Measurements from ENCODE around the gene LRRC4B.

Gene LRRC4B

GRCh38 chr19:50569938-50570540 lies 1.8 kb upstream of the LRRC4B start:
- no peak for DNase-seq

DNA sequence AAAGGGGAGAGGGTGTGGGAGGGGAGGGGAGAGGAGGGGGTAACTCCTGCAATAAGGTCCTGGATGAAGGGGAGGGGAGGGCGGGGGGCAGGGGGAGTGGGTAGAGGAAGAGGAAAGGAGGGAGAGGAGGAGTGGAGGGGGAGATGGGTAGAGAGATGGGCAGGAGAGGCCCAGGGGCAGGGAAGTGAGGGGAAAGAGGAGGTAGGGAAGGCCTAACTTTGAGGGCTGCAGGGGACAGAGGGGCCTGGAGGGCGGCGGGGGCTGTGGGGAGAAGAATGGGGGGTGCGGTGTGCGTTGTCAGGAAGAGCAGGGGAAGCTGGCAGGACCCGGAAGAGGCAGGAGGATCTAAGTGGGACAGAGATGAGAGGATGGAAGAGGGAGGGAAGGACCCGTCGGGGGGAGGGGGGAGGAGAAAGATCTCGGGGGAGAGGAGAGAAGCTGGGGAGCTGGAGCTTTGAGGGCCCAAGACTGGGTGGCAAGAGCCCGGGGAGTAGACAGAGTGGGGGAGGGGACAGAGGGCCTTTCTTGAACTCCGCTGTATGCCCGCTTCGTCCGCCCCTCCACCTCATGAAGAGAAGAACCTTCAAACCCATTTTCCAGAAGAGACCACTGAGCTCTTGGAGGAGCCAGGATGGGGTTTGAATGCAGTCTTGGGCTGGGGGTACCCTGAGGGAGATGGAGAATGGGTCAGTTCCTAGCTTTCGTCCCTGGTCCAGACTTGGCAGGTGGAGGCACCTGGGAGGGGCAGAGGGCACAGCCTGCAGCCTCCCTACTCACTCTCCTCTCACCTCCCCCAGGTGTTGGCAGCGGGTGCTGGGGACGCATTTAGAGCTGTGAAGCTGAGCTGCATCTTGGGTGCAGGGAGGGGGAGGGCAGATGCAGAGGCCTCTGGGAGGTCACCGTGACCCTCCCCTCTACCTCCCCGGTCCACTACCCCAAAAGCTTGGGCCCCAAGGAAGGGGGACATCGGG lies 778 bp upstream of the LRRC4B start:
- DNase-seq, result no peak

DNA sequence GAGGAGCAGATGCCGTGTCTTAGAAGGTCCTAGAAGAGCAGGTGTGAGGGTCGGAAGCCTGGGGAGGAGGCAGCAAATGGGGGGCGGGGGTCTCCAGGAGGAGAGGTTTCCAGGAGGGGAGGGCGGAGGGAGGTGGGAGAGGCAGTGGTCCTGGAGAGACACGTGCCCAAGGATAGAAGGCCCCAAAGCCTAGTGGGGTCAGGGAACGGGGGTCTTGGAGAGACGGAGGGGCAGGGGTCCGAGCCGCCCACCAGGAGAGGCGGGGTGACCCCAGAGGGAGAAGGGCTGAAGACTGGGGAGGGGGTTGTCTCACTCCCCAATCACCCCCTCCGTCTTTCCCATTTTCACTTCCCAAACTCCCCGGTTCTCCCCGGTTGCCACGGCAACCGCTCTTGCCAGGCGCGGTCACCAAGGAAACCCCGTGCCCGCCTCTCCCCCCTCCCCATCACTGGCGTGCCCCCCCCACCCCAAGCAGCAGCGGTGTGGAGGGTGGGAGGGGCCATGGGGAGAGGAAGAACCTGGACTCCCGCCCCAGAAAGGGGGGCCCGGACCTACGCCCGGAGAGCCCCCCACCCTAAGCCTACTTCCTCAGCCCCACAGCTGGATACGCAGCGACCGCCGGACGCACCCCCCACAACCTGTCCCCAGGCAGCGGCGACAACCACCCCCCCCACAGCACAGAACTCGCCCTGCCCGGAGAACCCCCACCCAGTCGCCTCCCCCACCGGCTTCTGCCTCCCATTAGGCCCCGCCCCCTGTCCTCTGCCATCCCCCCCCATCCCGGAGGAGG lies 988 bp downstream of the LRRC4B start:
- DNase-seq, result no peak

- no peak for DNase-seq
Measured at GRCh38 chr19:50565984-50566903, 2.0 kb downstream of the LRRC4B start.

- no peak for DNase-seq
Measured at GRCh38 chr19:50564229-50565105, 3.8 kb downstream of the LRRC4B start.

DNA sequence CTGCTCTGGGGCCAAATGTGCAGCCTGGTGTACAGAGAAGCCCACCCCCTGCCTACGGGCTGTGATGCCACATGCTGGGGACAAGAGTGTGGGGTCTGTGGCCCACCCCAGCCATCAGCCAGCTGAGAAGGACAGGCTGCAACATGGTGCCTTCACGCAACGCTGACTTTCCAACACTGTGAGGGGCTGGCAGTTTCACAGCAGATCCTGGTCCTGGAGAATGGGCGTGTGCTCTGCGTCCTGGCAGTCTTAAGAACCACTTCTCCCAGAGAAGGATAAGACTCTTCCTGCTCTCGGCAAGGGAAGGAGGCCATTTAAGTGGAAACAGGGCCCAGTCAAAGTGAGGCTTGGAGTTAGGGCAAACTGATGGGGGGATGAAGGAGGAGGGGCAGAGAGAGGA lies 4.6 kb downstream of the LRRC4B start:
- no peak for DNase-seq

- no peak for DNase-seq
Measured at GRCh38 chr19:50562996-50563395, 5.2 kb downstream of the LRRC4B start.

DNA sequence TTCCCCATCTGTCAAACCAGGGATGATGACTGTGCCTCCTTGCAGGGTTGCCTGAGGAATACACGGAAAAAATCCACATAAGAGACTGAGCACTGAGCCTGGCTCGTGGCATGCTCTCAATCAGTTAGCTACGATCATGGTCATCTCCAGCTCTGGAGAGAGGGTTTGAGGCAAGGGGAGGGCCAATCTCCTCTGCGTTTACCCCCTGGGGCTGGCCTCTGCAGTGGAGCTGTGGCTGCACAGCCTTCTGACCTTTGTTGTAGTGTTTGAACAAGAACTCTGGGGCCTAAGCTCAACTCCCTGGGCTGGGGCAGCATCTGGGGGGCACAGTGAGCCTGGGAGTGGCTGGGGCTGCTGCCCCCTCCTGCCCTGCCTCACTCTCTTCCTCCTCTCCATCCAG lies 5.9 kb downstream of the LRRC4B start:
- no peak for DNase-seq

DNA sequence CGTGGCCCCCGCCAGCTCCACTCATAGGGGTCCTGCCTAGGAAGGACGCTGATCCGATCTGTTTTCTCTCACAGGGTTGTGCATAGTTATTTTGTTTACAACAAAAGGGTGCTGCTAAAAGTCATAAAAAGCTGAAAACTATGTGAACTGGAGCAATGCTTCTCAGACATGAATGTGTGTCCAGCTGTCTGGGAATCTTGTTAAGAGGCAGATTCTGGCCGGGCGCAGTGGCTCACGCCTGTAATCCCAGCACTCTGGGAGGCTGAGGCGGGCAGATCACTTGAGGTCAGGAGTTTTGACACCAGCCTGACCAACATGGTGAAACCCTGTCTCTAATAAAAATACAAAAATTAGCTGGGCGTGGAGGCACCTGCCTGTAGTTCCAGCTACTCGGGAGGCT lies 8.6 kb downstream of the LRRC4B start:
- no peak for DNase-seq

DNA sequence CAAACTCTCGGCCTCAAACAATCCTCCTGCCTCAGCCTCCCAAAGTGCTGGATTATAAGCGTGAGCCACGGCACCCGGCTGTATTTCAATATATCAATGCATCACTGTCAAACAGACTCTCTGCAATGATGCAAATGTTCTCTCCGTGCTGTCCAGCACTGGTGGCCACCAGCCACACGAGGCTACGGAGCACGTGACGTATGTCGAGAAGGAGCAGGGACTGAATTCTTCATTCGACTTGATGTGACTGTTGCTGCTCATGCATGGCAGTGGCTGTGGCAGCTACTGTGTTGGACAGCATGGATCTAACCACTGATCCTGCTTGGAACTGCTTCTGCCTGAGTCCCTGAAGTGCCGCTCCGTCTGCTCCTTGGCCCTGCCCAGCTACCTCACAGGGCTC lies 9.8 kb downstream of the LRRC4B start:
- DNase-seq, result no peak

DNA sequence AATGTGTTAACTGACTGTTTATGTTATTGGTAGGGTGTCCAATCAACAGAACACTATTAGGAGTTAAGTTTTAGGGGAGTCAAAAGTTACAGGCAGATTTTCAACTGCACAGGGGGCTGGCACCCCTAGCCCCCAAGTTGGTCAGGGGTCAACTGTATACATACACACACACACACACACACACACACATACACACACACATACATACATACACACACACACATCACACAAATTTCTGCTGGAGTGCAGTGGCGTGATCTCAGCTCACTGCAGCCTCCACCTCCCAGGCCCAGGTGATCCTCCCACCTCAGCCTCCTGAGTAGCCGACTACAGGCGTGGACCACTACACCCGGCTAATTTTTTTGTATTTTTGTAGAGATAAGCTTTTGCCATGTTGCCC lies 10.2 kb downstream of the LRRC4B start:
- DNase-seq, result no peak

- DNase-seq, result no peak
Measured at GRCh38 chr19:50557009-50557613, 11.1 kb downstream of the LRRC4B start.

DNA sequence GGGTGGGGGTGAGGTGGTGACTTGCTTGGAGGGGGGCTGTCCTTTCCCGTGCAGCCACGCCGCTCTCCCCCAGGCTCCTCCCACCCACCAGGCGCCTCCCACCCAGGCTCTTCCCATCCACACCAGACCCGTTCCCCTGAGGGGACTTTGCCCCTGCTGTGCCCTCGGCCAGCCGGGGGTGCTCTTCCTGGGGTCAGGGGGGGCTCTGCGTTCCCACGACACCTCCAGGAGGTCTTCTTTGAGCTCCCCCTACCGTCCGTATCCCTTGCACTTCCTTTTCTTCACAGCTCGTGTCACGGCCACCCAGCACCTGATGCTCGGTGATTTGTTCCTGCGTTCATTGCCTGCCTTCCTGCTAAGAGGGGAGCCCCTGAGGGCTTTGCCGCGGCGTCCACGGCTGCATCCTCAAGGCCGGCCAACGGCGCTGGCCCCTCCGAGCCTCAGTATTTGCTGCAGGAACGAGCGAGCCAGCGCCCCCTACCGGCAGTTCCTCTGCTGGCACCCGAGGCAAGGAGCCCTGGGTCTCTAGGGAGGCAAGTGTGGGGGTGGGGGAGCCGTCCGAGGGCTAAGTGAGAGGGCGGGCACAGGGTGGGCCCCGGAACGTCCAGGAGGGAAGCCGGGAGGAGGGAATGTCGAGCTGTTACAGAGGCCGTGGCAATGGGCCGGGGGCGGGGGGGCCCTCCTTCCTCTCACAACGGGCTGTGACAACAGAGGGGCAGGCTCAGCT lies 11.8 kb downstream of the LRRC4B start:
- DNase-seq, result peak in 1 of 2 experiments; percentile 32

- DNase-seq, result no peak
Measured at GRCh38 chr19:50555450-50556281, 12.6 kb downstream of the LRRC4B start.

DNA sequence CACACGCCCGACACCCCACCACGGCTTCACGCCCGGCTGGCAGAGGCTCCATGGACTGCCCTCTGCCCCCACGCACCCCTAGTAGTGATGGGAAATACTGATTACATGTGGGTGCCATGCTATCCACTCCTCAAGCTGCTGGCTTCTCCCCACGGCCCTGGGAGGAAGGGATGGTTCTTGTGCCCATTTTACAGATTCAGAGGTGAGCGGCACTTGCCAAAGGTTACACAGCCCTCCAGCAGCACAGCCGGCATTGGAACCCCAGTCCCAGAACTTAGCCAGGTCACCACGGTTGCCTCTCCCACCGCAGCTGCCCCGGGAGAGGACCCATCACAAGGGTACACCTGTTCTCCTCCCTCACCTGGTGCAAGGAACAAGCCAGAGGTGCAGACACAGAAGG lies 13.2 kb downstream of the LRRC4B start:
- DNase-seq, result no peak

- no peak for DNase-seq
Measured at GRCh38 chr19:50554212-50554611, 14.0 kb downstream of the LRRC4B start.

DNA sequence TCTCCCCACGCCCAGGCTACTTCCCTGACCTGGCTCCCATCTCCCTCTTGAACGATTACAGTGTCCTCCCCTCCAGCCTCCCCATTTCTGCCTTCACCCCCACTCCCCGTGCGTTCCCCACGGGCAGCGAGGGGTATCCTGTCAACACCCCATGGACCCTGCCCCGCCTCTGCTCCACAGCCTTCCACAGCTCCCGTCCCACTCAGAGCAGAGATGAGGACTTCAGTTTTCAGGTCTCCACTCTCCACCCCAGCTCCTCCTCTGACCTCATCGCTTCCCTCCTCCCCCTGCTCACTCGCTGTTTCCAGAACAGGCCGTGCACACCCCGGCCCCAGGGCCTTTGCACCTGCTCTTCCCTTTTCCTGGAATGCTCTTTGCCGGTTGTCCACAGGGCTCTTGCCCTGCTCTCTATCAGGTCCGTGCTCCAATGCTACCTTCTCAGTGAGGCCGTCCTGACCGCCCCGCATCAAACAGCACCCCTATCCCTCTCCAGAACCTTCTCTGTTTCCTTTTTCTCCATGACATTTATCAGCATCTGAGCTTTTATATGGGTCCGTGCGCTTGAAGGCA lies 15.0 kb downstream of the LRRC4B start:
- DNase-seq, result no peak

DNA sequence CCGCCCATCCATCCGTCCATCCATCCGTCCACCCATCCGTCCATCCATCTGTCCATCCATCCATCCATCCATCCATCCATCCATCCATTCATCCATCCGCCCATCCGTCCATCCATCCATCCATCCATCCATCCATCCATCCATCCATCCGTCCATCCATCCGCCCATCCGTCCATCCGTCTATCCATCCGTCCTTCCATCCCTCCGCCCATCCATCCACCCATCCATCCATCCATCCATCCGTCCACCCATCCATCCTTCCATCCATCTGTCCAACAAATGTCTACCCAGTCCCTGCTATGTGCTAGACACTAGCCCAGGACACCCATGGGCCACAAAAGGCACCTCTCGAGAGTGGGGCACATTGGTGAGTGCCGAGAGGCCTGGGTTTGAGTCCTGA lies 15.7 kb downstream of the LRRC4B start:
- DNase-seq, result no peak

DNA sequence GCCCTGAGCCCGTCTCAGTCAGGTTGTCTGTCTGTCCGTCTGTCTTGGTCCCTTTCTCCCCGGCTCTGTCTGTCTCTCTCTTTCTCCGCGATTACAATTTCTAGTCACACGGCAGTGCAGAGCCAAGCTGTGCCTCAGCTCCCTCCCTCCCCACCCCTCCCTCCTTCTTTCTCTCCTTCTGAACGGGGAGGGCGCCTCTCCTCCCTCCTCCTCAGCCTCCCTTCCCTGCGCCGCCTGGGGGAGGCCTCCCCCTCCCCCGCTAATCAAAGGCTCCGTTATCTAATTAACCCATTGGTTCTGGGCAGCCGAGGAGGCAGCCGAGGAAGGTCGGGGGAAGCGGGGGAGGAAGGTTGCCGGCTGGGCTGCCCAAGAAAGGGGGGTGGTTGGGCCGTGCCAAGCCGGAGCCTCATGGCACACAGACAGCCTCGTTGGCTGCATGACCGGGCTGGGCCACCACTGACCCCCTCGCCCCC lies 16.5 kb downstream of the LRRC4B start:
- DNase-seq, result peak in 1 of 2 experiments; percentile 47
